H9 (cell line): ENCODE measurements around the gene HK2. TPM values are rescaled to one million over a fixed set of nuclear protein-coding genes. Genes with fewer than 3 reads are reported as not detected.

Experiments
- DNase-seq: peaks from one replicate; pipeline ENCODE4 v3.0.0-alpha.2; 2017
- H2AFZ ChIP-seq: one replicate; pipeline ENCODE4 v1.6.1; 2013; ENCODE audit warnings: mild to moderate bottlenecking, low read length, control low read depth, moderate library complexity
- H2AK5ac ChIP-seq: 2 replicates; pipeline ENCODE4 v1.6.1; 2013; ENCODE audit warnings: low read length, control low read depth, mixed read lengths; ENCODE audit not compliant: insufficient read length
- H2BK120ac ChIP-seq: one replicate; pipeline ENCODE4 v1.6.1; 2013; ENCODE audit warnings: low read depth, mild to moderate bottlenecking, low read length, control low read depth, inconsistent platforms; ENCODE audit not compliant: poor library complexity, severe bottlenecking
- H2BK12ac ChIP-seq: 2 replicates; pipeline ENCODE4 v1.6.1; 2013; ENCODE audit warnings: low read length, control low read depth, mixed read lengths, low read depth; ENCODE audit not compliant: insufficient read length
- H2BK15ac ChIP-seq: 2 replicates; pipeline ENCODE4 v1.6.1; 2013; ENCODE audit warnings: low read depth, low read length, control low read depth
- H2BK20ac ChIP-seq: one replicate; pipeline ENCODE4 v1.6.1; 2013; ENCODE audit warnings: low read depth, mild to moderate bottlenecking, low read length, control low read depth, inconsistent platforms; ENCODE audit not compliant: poor library complexity, severe bottlenecking
- H2BK5ac ChIP-seq: 2 replicates; pipeline ENCODE4 v1.6.1; 2013; ENCODE audit warnings: low read length, control low read depth, mixed read lengths; ENCODE audit not compliant: insufficient read length
- H3K14ac ChIP-seq: 2 replicates; pipeline ENCODE4 v1.6.1; 2013; ENCODE audit warnings: low read length, control low read depth; ENCODE audit not compliant: insufficient read depth
- H3K18ac ChIP-seq: 2 replicates; pipeline ENCODE4 v1.6.1; 2013; ENCODE audit warnings: low read depth, mild to moderate bottlenecking, mixed read lengths, low read length, control low read depth; ENCODE audit not compliant: insufficient read length
- H3K23ac ChIP-seq: 2 replicates; pipeline ENCODE4 v1.6.1; 2013; ENCODE audit warnings: low read length, control low read depth, mixed read lengths, low read depth; ENCODE audit not compliant: insufficient read length
- H3K23me2 ChIP-seq: 2 replicates; pipeline ENCODE4 v1.6.1; 2013; ENCODE audit warnings: low read depth, mild to moderate bottlenecking, mixed read lengths, low read length, control low read depth; ENCODE audit not compliant: insufficient read length, poor library complexity, severe bottlenecking
- H3K27ac ChIP-seq: 2 replicates; pipeline ENCODE4 v1.5.1; 2013; ENCODE audit warnings: low read length, control low read depth, mixed read lengths, low read depth; ENCODE audit not compliant: insufficient read length
- H3K27me3 ChIP-seq: 2 replicates; pipeline ENCODE4 v1.6.1; 2013; ENCODE audit warnings: low read length, control low read depth, inconsistent platforms; ENCODE audit not compliant: insufficient read depth
- H3K4ac ChIP-seq: 2 replicates; pipeline ENCODE4 v1.6.1; 2013; ENCODE audit warnings: low read depth, mild to moderate bottlenecking, control low read depth, inconsistent platforms, low read length, moderate library complexity
- H3K4me1 ChIP-seq: 2 replicates; pipeline ENCODE4 v1.6.1; 2013; ENCODE audit warnings: low read length, control low read depth, inconsistent platforms; ENCODE audit not compliant: insufficient read depth
- H3K4me2 ChIP-seq: 2 replicates; pipeline ENCODE4 v1.6.1; 2013; ENCODE audit warnings: low read length, control low read depth, mixed read lengths; ENCODE audit not compliant: insufficient read length, insufficient read depth
- H3K56ac ChIP-seq: 2 replicates; pipeline ENCODE4 v1.6.1; 2013; ENCODE audit warnings: low read depth, mild to moderate bottlenecking, mixed read lengths, low read length, control low read depth; ENCODE audit not compliant: insufficient read length
- H3K79me1 ChIP-seq: 2 replicates; pipeline ENCODE4 v1.6.1; 2013; ENCODE audit warnings: low read depth, mild to moderate bottlenecking, moderate library complexity, low read length, control low read depth, inconsistent platforms; ENCODE audit not compliant: insufficient read depth, poor library complexity, severe bottlenecking
- H3K79me2 ChIP-seq: 2 replicates; pipeline ENCODE4 v1.6.1; 2013; ENCODE audit warnings: low read length, control low read depth, inconsistent platforms; ENCODE audit not compliant: insufficient read depth
- H3K9ac ChIP-seq: 2 replicates; pipeline ENCODE4 v1.6.1; 2013; ENCODE audit warnings: low read length, control low read depth, mixed read lengths; ENCODE audit not compliant: insufficient read length; ENCODE audit errors: extremely low read depth
- H3K9me3 ChIP-seq: one replicate; pipeline ENCODE4 v1.6.1; 2013; ENCODE audit warnings: low read depth, low read length, inconsistent platforms; ENCODE audit not compliant: control insufficient read depth
- H3T11ph ChIP-seq: one replicate; pipeline ENCODE4 v1.6.1; 2013; ENCODE audit warnings: mild to moderate bottlenecking, low read length, control low read depth, inconsistent platforms
- H4K20me1 ChIP-seq: one replicate; pipeline ENCODE4 v1.6.1; 2013; ENCODE audit not compliant: control insufficient read depth, insufficient read length, insufficient read depth
- H4K5ac ChIP-seq: 2 replicates; pipeline ENCODE4 v1.6.1; 2013; ENCODE audit warnings: low read depth, mild to moderate bottlenecking, mixed read lengths, low read length, control low read depth; ENCODE audit not compliant: insufficient read length
- H4K8ac ChIP-seq: replicated peaks from 2 replicates; pipeline ENCODE4 v1.6.1; 2013; ENCODE audit warnings: low read length, control low read depth, mixed read lengths, low read depth; ENCODE audit not compliant: insufficient read length
- H4K91ac ChIP-seq: 2 replicates; pipeline ENCODE4 v1.6.1; 2013; ENCODE audit warnings: low read depth, mild to moderate bottlenecking, moderate library complexity, mixed read lengths, low read length, control low read depth; ENCODE audit not compliant: insufficient read length
- H3K27ac Mint-ChIP-seq, 3 experiments: 2 replicates in 2 of 3; 3 replicates in 1 of 3; pipeline ENCODE4 v1.8.0; 2020 to 2021; ENCODE audit warnings: mixed read lengths in 3 of 3, mild to moderate bottlenecking in 1 of 3, moderate library complexity in 1 of 3
- H3K27me3 Mint-ChIP-seq: 2 replicates; pipeline ENCODE4 v1.8.0; 2021; ENCODE audit warnings: low read depth, mild to moderate bottlenecking, moderate library complexity, mixed read lengths
- H3K36me3 Mint-ChIP-seq, 3 experiments: 2 replicates in 2 of 3; 3 replicates in 1 of 3; pipeline ENCODE4 v1.8.0; 2020 to 2021; ENCODE audit warnings: low read depth in 3 of 3, mixed read lengths in 3 of 3; ENCODE audit not compliant: insufficient read depth in 1 of 3
- H3K4me1 Mint-ChIP-seq, 2 experiments: 2 replicates each; pipeline ENCODE4 v1.8.0; 2020; ENCODE audit warnings: mixed read lengths in 2 of 2
- H3K4me3 Mint-ChIP-seq, 2 experiments: 2 replicates in 1 of 2; 3 replicates in 1 of 2; pipeline ENCODE4 v1.8.0; 2020 to 2021; ENCODE audit warnings: mild to moderate bottlenecking in 2 of 2, mixed read lengths in 2 of 2, moderate library complexity in 1 of 2
- H3K9me3 Mint-ChIP-seq, 2 experiments: 2 replicates in 1 of 2; 3 replicates in 1 of 2; pipeline ENCODE4 v1.8.0; 2020; ENCODE audit warnings: mild to moderate bottlenecking in 2 of 2, mixed read lengths in 2 of 2, moderate library complexity in 1 of 2
- CTCF ChIP-seq: fragments of 200-600 bp; sonication (generic); conservative IDR thresholded peaks from 3 replicates; pipeline ENCODE4 v1.8.0; 2021; ENCODE audit warnings: antibody characterized with exemption, mild to moderate bottlenecking
- WGBS: extraction: QIAGEN DNeasy Blood & Tissue Kit; methylation state at CpG from one replicate; pipeline ENCODE4 v1.1.7; 2013; ENCODE audit warnings: missing lambda C conversion rate, low lambda C conversion rate, mixed read lengths; ENCODE audit not compliant: insufficient read length; ENCODE audit errors: extremely low coverage; 5-methylcytosine and 5-hydroxymethylcytosine counted together
- total RNA-seq: library from RNA; stranded (reverse); gene quantifications from 2 replicates; pipeline ENCODE4 v1.2.1, GENCODE V29; 2021

HK2 gene
- total RNA-seq, 1 experiment from 2014 or later = 54.3 TPM

DNA sequence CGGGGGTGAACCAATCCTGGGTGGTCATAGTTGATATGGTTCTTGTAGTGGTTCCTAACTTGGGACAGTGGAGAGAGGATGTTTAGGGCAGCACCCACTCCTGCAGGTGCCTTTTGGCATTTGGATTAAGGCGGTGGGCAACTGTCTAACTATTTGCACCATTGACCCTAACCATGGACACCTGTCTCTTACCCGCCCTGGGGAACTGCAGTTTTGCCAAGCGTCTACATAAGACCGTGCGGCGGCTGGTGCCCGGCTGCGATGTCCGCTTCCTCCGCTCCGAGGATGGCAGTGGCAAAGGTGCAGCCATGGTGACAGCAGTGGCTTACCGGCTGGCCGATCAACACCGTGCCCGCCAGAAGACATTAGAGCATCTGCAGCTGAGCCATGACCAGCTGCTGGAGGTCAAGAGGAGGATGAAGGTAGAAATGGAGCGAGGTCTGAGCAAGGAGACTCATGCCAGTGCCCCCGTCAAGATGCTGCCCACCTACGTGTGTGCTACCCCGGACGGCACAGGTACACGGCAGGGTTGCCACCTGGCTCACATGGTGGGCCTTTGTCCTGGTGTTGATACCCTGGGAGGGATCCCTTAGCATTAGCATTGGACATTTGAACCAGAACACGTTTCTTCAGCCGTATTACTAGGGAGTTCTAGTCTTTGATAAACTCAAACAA lies 46.3 kb downstream of the HK2 start:
- no peak overlapping the region for H3K27ac Mint-ChIP-seq
- no peak overlapping the region for H2BK5ac ChIP-seq
- no peaks in the 10 kb centered on the region for H3K4me1 ChIP-seq
- H3K9me3 ChIP-seq = no peaks in the 10 kb centered on the region
- H3K4me3 Mint-ChIP-seq = no peak overlapping the region
- no peak overlapping the region for H3K4me2 ChIP-seq
- H4K91ac ChIP-seq = no peak overlapping the region
- no peak for TF ChIP-seq CTCF
- H3K9me3 Mint-ChIP-seq = no peaks in the 10 kb centered on the region
- no peak overlapping the region for H3T11ph ChIP-seq
- no peak overlapping the region for H3K14ac ChIP-seq
- H3K27ac ChIP-seq = no peak overlapping the region
- WGBS = no CpG with 5 or more reads among the region's 24 CpGs
- no peak overlapping the region for H3K4ac ChIP-seq
- no peaks in the 10 kb centered on the region for H3K27me3 ChIP-seq
- H3K18ac ChIP-seq = no peak overlapping the region
- no peaks in the 10 kb centered on the region for H3K27me3 Mint-ChIP-seq
- no peaks in the 10 kb centered on the region for H4K20me1 ChIP-seq
- no peak overlapping the region for H2BK12ac ChIP-seq
- H3K79me2 ChIP-seq = no peaks in the 10 kb centered on the region
- no peak overlapping the region for H4K5ac ChIP-seq
- H2BK20ac ChIP-seq = no peak overlapping the region
- H3K79me1 ChIP-seq = no peaks in the 10 kb centered on the region
- no peak overlapping the region for H3K9ac ChIP-seq
- no peak overlapping the region for H2AK5ac ChIP-seq
- H2BK15ac ChIP-seq = no peak overlapping the region
- no peak overlapping the region for H2AFZ ChIP-seq
- H3K4me1 Mint-ChIP-seq = peaks cover 6% of the 10 kb centered on the region in 2 experiments; a peak in 3 of 4 replicates
- no peaks in the 10 kb centered on the region for H3K23me2 ChIP-seq
- no peak overlapping the region for H3K23ac ChIP-seq
- peaks cover 59 to 94% (median 88%) of the 10 kb centered on the region in 3 experiments for H3K36me3 Mint-ChIP-seq
- H2BK120ac ChIP-seq = no peak overlapping the region
- H4K8ac ChIP-seq = no peak overlapping the region
- DNase-seq = no peak
- H3K56ac ChIP-seq = no peak overlapping the region
